ENCODE data around the gene ZNF185. TPM values are rescaled to one million over a fixed set of nuclear protein-coding genes. Genes with fewer than 3 reads are reported as not detected.

ZNF185 gene
- polyA plus RNA-seq, 3 donors, result 40.6 to 47.1 (median 44.6) TPM

Other genes with a start within 250 kb of the ZNF185 start
- gene MAGEA3, start 199.3 kb upstream of the ZNF185 start, polyA plus RNA-seq (ENCODE audit: insufficient read length in 3 of 3), result not detected
- gene CSAG2, start 188.8 kb upstream of the ZNF185 start, polyA plus RNA-seq (ENCODE audit: insufficient read length in 3 of 3), result not detected
- gene MAGEA2B, start 183.4 kb upstream of the ZNF185 start, polyA plus RNA-seq (ENCODE audit: insufficient read length in 3 of 3), result not detected
- not detected for gene CSAG1, start 164.3 kb upstream of the ZNF185 start, polyA plus RNA-seq (ENCODE audit: insufficient read length in 3 of 3)
- not detected for gene MAGEA12, start 164.3 kb upstream of the ZNF185 start, polyA plus RNA-seq (ENCODE audit: insufficient read length in 3 of 3)
- gene MAGEA2, start 144.2 kb upstream of the ZNF185 start, polyA plus RNA-seq (ENCODE audit: insufficient read length in 3 of 3), result not detected
- gene CSAG3, start 138.8 kb upstream of the ZNF185 start, polyA plus RNA-seq (ENCODE audit: insufficient read length in 3 of 3), result not detected
- not detected for gene MAGEA6, start 128.4 kb upstream of the ZNF185 start, polyA plus RNA-seq (ENCODE audit: insufficient read length in 3 of 3)
- 100 to 1,000 TPM; 101 to 119 (median 114) TPM for gene CETN2, start 67.3 kb upstream of the ZNF185 start, polyA plus RNA-seq (ENCODE audit: insufficient read length in 3 of 3)
- 10 to 100 TPM; 28.1 to 31.6 (median 28.9) TPM for gene NSDHL, start 67.0 kb upstream of the ZNF185 start, polyA plus RNA-seq (ENCODE audit: insufficient read length in 3 of 3)
- under 1 TPM; 0.36 to 0.64 (median 0.51) TPM for gene PNMA5, start 96.0 kb downstream of the ZNF185 start, polyA plus RNA-seq (ENCODE audit: insufficient read length in 3 of 3)
- 10 to 100 TPM; 29.4 to 41.4 (median 32.5) TPM for gene PNMA3, start 158.4 kb downstream of the ZNF185 start, polyA plus RNA-seq (ENCODE audit: insufficient read length in 3 of 3)
- gene PNMA6A, start 174.4 kb downstream of the ZNF185 start, polyA plus RNA-seq (ENCODE audit: insufficient read length in 3 of 3), result 10 to 100 TPM; 13.1 to 16.5 (median 15.5) TPM